Muscle layer of duodenum (tissue), 2 donors: ENCODE results near the gene PLAGL2.
"Not testable (repeated sequence)": the region's sequence is repeated elsewhere in the genome, so short reads cannot be mapped to it uniquely, and the experiment has no call there.

ENCODE experiments used
- H3K27ac ChIP-seq: one replicate; pipeline ENCODE4 v1.7.0; 2013; ENCODE audit warnings: mild to moderate bottlenecking, low read length
- H3K27me3 ChIP-seq: one replicate; pipeline ENCODE4 v1.7.0; 2013; ENCODE audit warnings: low read depth, mild to moderate bottlenecking, control low read depth, low read length
- H3K36me3 ChIP-seq, 2 donors: one replicate each; pipeline ENCODE4 v1.7.0; 2013; ENCODE audit warnings: low read length in 2 of 2, control low read depth in 1 of 2, mild to moderate bottlenecking in 1 of 2; ENCODE audit not compliant: insufficient read depth in 2 of 2, control insufficient read depth in 1 of 2
- H3K4me1 ChIP-seq, 2 donors: one replicate each; pipeline ENCODE4 v1.7.0; 2013; ENCODE audit warnings: low read length in 2 of 2, mild to moderate bottlenecking in 2 of 2, control low read depth in 1 of 2, moderate library complexity in 1 of 2; ENCODE audit not compliant: insufficient read depth in 2 of 2, control insufficient read depth in 1 of 2
- H3K4me3 ChIP-seq, 2 donors: one replicate each; pipeline ENCODE4 v1.7.0; 2013; ENCODE audit warnings: low read length in 2 of 2, low read depth in 1 of 2, mild to moderate bottlenecking in 1 of 2
- H3K9me3 ChIP-seq, 2 donors: one replicate each; pipeline ENCODE4 v1.7.0; 2013; ENCODE audit warnings: low read length in 2 of 2, control low read depth in 1 of 2, mild to moderate bottlenecking in 1 of 2; ENCODE audit not compliant: control insufficient read depth in 1 of 2
- donor health status: healthy.

Gene PLAGL2

DNA sequence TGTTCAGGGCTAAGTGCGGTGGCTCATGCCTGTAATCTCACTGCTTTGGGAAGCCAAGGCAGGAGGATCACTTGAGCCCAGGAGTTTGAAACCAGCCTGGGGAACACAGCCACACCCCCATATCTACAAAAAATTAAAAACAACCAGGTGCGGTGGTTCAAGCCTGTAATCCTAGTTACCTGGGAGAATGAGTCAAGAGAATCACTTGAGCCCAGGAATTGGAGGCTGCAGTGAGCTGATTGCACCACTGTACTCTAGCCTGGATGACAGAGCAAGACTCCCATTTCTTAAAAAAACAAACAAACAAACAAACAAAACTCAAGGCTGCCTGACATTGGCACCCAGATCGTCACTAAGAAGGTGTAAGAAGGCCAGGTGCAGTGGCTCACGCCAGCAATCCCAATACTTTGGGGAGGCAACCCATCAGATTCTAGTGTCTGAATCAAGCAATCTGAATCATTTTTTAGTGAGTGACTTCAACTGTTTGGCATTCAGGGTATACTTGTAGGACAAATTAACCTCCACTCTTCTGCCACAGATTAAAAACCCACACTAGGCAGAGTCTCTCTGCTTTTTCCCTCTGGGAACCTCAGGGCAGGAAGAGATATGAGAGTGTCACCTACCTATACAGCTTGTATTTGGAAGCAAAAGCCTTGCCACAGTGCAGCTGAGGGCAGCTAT lies 6.1 kb downstream of the PLAGL2 start:
- H3K36me3 ChIP-seq, result peaks cover 39 to 41% of the 10 kb centered on the region in 2 donors
- no peak overlapping the region for H3K27ac ChIP-seq
- H3K4me1 ChIP-seq, result peaks cover 22 to 37% of the 10 kb centered on the region in 2 donors
- H3K27me3 ChIP-seq, result no peaks in the 10 kb centered on the region
- H3K9me3 ChIP-seq, result no peaks in the 10 kb centered on the region
- H3K4me3 ChIP-seq, result no peak overlapping the region

DNA sequence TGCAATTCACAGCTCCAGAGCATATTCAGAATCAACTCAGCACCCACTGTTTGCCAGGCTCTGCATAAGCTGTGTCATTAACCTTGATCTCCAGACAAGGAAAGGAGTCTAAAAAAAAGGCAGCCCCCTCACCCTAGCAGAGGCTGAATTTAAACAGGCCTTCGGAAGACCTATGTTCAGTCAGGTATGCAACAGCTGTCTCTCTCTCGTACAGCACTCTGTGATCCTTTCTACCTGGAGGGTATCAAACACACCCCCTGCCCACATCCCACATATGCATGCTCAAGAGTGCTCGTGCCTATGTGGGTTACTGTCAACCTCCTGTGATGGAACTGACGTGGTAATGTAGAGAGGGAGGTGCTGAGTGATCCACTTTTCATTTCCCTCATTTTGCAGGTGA lies 8.5 kb downstream of the PLAGL2 start:
- H3K4me3 ChIP-seq, result no peak overlapping the region
- H3K27ac ChIP-seq, result no peak overlapping the region
- peaks cover 14 to 18% of the 10 kb centered on the region in 2 donors for H3K4me1 ChIP-seq
- peaks cover 52 to 54% of the 10 kb centered on the region in 2 donors for H3K36me3 ChIP-seq
- H3K9me3 ChIP-seq, result no peaks in the 10 kb centered on the region
- no peaks in the 10 kb centered on the region for H3K27me3 ChIP-seq

DNA sequence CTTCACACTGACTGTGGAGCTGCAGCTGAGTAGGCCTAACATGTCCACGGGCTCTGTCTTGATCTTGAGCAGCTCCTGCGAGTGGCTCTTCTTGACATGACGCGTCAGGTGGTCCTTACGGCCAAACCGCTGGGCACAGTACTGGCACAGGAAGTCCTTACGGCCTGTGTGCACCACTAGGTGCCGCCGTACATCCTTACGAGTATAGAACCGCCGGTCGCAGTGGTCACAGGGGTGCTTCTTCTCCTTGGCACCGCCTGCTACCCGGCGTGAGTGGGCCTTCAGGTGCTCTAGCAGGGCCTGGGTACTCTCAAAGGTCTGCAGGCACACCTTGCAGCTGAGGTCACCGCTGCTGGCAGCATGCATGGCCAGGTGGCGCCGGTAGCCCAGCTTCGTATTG lies 10.4 kb downstream of the PLAGL2 start:
- not testable (repeated sequence) for H3K4me3 ChIP-seq, H3K9me3 ChIP-seq, H3K27me3 ChIP-seq, H3K4me1 ChIP-seq, H3K27ac ChIP-seq
- H3K36me3 ChIP-seq, result peaks cover 52 to 54% of the 10 kb centered on the region in 2 donors

DNA sequence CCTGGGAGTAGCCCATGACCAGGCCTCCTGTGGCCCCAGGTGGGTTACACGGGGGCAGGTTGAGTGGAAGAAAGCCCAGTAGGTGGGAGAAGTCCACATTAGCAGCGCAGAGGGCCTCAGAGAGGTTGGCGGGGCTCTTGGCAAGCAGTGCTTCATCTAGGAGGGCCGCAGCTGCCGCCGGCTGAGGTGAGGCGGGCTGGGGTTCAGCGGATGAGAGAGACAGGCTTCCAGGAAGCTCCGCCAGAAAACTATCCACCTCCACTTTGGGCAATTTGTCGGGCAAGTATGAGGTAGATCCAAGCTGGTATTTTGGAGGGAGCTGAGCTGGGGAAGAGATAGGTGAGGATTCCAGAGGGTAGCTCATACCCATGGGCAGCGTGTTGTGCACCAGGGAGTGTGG lies 10.9 kb downstream of the PLAGL2 start:
- not testable (repeated sequence) for H3K27ac ChIP-seq, H3K4me3 ChIP-seq, H3K4me1 ChIP-seq, H3K9me3 ChIP-seq, H3K27me3 ChIP-seq
- peaks cover 51% of the 10 kb centered on the region in 2 donors for H3K36me3 ChIP-seq

DNA sequence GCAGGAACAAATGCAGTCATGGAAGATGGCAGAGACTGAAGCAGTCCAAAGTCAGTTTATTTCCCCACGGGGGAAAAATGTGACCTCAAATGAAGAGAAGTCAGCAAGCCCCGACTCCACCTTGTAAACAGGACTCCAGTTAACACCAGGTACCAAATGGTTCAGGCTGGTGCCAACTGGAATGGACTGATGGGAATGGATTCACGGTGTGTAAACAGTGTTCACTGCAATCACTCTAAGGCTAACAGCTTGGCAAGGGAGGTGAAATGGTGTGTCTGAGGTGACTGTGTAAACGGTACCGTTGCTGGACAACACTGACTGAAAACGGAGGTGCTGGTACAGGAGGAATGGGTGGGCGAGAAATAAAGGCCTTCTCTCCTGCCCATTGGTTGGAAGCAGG lies 12.0 kb downstream of the PLAGL2 start:
- Histone ChIP-seq H3K27me3 (no peaks in the 10 kb centered on the region), H3K9me3 (no peaks in the 10 kb centered on the region), H3K27ac (no peak overlapping the region), H3K36me3 (peaks cover 40 to 43% of the 10 kb centered on the region in 2 donors), H3K4me3 (no peak overlapping the region), H3K4me1 (peaks cover 6 to 9% of the 10 kb centered on the region in 2 donors)

DNA sequence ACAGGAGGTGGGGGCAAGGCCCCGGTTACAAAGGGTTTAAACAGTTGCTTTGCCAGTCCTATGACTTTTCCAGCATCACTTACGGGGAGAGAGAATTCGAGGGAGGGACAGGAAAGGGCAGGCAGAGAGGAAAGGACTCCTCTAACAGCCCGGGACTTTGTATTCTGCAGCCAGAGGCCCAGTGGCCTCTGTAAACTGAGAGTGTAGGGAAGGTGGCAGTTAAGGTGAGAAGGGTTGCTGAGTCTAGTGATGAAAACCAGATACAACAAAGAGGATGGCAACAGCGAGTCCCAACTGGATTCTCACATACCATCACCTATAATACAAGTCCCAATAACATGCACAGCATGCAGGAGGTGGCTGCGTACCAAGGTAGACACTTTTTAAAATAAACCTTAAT lies 13.5 kb downstream of the PLAGL2 start:
- no peaks in the 10 kb centered on the region for H3K27me3 ChIP-seq
- peaks cover 12 to 20% of the 10 kb centered on the region in 2 donors for H3K4me1 ChIP-seq
- no peaks in the 10 kb centered on the region for H3K9me3 ChIP-seq
- H3K36me3 ChIP-seq, result peaks cover 26 to 33% of the 10 kb centered on the region in 2 donors
- H3K4me3 ChIP-seq, result no peak overlapping the region
- no peak overlapping the region for H3K27ac ChIP-seq

DNA sequence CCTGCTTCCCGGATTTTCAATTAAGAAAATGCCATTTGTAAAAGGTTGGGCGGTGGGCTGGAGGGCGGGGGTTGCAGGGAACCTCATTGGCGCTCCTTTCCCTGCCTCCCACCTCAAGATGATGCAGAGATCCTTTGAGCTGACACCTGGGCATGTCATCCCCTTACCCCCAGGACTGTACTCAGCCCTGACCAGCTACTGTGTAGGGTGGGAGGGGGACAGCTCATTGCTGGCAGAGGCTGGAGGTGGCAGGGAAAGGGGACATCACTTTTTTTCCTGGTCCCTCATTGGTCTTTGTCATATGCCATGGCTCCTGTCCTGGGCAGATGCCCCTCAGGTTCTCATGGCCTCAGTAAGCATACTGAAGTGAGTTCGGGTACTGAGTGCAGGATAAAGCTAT lies 14.2 kb downstream of the PLAGL2 start:
- H3K27ac ChIP-seq, H3K27me3 ChIP-seq, H3K4me3 ChIP-seq, H3K9me3 ChIP-seq: not testable (repeated sequence)
- H3K4me1 ChIP-seq, result peaks cover 15 to 26% of the 10 kb centered on the region in 2 donors
- peaks cover 26 to 28% of the 10 kb centered on the region in 2 donors for H3K36me3 ChIP-seq

DNA sequence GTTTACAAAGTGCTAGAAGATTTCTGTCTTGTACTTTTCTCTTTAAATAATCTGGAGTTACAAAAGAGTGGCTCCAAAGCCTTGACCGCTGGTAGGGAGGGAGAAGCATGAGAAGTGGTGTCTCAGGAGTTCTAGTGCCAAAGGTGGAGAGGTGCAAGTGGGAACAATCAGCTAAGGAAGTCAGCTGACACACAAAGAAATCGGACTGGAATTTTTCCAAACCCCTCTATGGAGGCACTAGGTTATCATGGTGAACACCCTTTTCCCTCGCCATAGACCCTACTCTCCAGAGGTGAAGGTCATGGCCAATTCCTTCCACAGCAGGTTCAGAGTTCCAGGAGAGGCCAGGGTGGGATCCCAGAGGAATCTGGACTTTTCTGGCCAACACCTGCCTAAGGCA lies 14.8 kb downstream of the PLAGL2 start:
- H3K4me3 ChIP-seq, result no peak overlapping the region
- H3K27ac ChIP-seq, result no peak overlapping the region
- peaks cover 15 to 29% of the 10 kb centered on the region in 2 donors for H3K4me1 ChIP-seq
- H3K9me3 ChIP-seq, result no peaks in the 10 kb centered on the region
- no peaks in the 10 kb centered on the region for H3K27me3 ChIP-seq
- H3K36me3 ChIP-seq, result peaks cover 24 to 26% of the 10 kb centered on the region in 2 donors

DNA sequence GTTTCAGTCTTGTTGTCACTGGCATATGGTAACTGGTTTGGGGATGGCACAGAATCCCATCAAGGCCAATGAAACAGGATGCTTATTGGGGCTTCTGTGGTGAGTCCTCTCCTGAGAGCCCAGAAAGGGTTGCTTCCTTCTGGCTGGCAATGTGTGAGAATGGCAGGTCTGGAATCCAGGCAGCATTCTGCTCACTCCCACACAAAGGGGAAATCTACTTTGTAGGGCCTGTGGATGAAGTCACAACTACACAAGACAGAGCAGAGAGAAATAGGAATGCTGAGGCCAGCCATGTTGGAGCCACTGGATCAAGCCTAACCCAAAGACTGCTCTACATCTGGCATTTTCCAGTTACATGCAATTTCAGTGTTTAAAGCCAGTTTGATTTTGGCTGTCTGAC lies 15.7 kb downstream of the PLAGL2 start:
- H3K36me3 ChIP-seq, result peaks cover 17% of the 10 kb centered on the region in 2 donors
- peaks cover 15 to 29% of the 10 kb centered on the region in 2 donors for H3K4me1 ChIP-seq
- no peaks in the 10 kb centered on the region for H3K27me3 ChIP-seq
- no peak overlapping the region for H3K27ac ChIP-seq
- no peaks in the 10 kb centered on the region for H3K9me3 ChIP-seq
- H3K4me3 ChIP-seq, result no peak overlapping the region

DNA sequence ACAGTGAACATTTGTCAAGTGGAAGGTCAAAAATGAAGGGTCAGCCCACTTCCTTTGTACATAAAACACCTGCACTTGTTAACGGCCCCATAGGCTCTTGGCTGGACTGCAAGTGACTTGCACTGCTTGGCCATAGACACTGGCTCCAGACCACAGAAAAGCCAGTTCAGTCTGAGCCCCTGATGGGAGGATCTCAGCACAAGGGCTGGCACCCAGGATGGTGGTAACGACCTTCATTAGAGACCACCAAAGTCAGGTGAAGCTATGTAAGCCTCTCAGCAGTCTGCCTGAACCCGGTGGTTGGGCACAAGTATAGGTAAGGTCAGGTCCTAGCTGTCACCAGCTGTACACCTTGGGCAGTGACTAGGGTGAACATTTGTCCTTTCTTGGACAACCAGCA lies 16.1 kb downstream of the PLAGL2 start:
- Histone ChIP-seq H3K4me1 (peaks cover 15 to 29% of the 10 kb centered on the region in 2 donors), H3K27me3 (no peaks in the 10 kb centered on the region), H3K27ac (no peak overlapping the region), H3K9me3 (no peaks in the 10 kb centered on the region), H3K36me3 (peaks cover 13 to 15% of the 10 kb centered on the region in 2 donors), H3K4me3 (no peak overlapping the region)

DNA sequence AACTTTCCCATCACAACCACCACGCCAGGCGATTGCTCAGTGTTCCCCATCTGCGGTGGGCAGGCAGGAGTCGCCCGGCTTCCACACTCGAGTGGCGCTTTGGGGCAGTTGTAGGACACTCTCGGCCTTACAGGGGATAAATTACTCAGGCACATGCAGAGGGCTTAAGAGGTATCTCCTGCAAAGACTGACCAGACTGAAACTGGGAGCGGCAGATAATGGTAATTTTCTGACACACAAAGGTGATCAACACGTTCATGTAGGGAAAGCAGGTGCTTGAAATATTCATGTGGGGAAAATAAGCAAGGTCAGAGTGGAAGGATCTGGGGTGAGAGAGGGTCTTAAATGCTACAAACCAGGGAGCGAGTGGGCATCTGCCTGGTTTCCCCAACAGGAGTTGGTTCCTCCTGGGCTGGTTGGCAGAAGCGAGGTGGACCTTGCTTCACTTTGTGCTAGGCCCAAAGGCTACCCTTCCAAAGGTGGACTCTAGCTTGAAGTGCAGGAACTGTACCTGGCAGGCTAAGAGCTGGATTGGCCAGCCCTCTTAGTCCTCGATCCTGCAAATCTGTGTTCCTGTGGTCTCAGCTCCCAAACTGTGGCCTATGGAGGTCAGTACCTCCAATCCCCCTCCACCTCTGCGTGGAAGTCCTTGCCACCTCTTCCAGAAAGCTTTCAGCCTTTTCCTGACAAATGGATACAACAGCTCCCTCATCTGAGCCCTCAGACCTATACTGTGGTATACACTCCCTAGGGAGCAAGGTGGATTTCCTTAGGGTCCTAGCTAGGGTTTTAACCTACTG lies 16.7 kb downstream of the PLAGL2 start:
- H3K9me3 ChIP-seq, result no peaks in the 10 kb centered on the region
- peaks cover 15 to 29% of the 10 kb centered on the region in 2 donors for H3K4me1 ChIP-seq
- H3K36me3 ChIP-seq, result peaks cover 7 to 12% of the 10 kb centered on the region in 2 donors
- peak overlapping the region in 1 of 2 donors; percentile 73 for H3K4me3 ChIP-seq
- H3K27me3 ChIP-seq, result no peaks in the 10 kb centered on the region
- H3K27ac ChIP-seq, result peak overlapping the region; percentile 45
